ENCODE measurements around the gene SLC25A3.
A peak's percentile ranks its signal among the peaks of the same experiment; 100 is the strongest.
"Not testable (repeated sequence)": the region's sequence is repeated elsewhere in the genome, so short reads cannot be mapped to it uniquely, and the experiment has no call there.

Gene SLC25A3

GRCh38 chr12:98595243-98595988 lies 1.9 kb downstream of the SLC25A3 start:
- no peak for DNase-seq

DNA sequence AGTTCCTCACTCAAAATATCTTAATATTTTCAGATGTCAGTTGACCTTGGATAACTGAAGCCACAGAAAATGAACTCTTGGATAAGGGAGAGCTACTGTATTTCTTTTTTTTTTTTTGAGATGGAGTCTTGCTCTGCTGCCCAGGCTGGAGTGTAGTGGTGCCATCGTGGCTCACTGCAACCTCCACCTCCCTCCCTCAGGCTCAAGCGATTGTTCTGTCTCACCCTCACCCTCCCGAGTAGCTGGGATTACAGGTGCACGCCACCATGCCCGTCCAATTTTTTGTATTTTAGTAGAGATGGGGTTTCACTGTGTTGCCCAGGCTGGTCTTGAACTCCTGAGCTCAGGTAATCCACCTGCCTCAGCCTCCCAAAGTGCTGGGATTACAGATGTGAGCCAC lies 3.8 kb downstream of the SLC25A3 start:
- DNase-seq = not testable (repeated sequence)

DNA sequence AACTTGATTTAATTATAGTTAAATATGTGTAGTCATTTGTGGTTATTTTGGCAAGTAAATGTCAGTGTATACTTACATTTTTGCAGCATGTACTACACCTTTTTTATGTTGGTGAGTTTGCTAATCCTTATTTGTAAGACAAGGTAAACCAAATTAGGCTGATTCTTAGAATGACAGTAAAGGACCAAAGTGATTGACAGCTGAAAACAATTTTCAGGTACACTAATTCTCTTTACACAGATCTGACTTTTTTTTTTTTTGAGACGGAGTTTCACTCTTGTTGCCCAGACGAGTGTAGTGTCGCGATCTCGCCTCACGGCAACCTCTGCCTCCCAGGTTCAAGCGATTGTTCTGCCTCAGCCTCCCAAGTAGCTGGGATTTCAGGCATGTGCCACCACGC lies 8.4 kb downstream of the SLC25A3 start:
- no peak for DNase-seq

DNA sequence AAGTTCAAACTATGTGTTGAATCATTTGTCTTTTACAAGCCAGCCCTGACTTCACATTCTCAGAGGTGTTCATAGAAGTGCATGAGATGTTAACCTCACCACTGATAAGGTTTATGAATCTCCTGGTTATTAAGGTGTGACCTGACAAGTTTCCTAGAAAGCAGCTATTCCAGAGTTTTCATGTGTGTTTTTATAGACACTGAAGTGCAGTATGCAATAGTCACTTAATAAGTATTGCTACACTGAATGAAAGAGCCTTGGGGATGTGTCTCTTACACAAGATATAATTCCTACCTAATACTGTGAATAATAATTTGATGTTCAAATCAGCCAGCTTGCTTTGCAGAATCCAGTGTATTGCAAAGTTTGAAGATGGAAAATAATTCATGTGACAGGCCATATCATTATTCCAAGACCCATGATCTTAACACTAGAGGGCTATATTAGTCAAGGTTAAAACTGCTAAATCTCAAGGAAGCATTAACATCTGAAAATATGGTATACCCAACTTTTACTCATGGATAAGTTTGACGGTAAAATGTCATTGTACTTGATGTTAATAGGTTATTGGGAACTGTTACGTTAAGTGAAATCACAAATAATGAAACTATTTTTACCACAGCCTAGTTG lies 13.0 kb downstream of the SLC25A3 start:
- DNase-seq = no peak

GRCh38 chr12:98610596-98610995 lies 17.1 kb downstream of the SLC25A3 start:
- DNase-seq = no peak

DNA sequence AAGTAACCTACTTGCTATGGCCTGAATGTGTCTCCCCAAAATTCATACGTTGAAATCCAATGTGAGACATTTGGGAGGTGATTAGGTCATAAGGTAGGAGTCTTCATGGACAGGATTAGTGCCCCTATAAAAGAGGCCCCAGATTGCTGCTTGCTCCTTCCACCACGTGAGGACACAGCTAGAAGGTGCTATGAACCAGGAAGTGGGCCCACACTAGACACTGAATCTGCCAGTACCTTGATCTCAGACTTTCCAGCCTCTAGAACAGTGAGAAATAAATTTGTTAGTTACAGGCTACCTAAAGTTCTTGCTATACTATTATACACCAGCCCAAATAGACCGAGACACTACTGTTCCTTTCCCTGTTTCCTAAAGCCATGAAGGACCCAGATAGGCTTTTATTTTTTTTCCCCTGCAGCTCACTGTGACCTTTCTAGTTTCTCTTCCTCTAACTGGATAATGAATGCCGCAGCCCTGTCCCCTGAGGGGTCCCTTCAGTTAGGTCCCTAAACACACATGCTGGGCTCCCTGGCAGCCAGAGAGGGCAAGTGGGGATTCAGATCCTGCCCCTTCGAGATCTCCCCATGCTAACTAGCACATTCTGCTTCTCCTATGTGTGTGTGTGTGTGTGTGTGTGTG lies 19.3 kb downstream of the SLC25A3 start:
- no peak for DNase-seq

DNA sequence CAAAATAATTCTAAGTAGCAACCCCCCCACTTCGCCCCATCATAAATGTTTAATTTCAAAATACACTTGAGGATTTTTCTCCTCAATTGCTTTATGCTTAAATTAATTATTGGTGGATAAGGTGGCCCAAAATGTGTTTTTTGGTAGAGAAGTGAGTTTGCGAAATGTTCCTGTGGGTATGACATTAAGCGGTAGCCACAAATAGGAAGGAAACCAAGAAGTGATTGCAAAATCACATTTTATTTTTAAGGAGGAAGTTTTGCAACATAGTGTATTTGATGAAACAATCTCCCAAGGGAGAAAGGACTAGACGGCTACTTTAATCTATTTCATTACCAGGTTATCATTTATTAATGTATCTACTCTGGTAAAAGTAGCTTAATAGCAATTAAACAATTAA lies 25.5 kb downstream of the SLC25A3 start:
- no peak for DNase-seq

GRCh38 chr12:98635657-98636323 lies 42.3 kb downstream of the SLC25A3 start:
- DNase-seq = peak; percentile 10 to 74

- DNase-seq = no peak
Measured at GRCh38 chr12:98637068-98637467, 43.6 kb downstream of the SLC25A3 start.

GRCh38 chr12:98638009-98638408 lies 44.5 kb downstream of the SLC25A3 start:
- DNase-seq = no peak

GRCh38 chr12:98639491-98639890 lies 46.0 kb downstream of the SLC25A3 start:
- DNase-seq = no peak

GRCh38 chr12:98642801-98643200 lies 49.3 kb downstream of the SLC25A3 start:
- not testable (repeated sequence) for DNase-seq

- peak; percentile 74 to 80 for DNase-seq
Measured at GRCh38 chr12:98644433-98644711, 50.9 kb downstream of the SLC25A3 start.

- peak; percentile 81 to 93 for DNase-seq
Measured at GRCh38 chr12:98644712-98645571, 51.5 kb downstream of the SLC25A3 start, which contains the start of the genes APAF1 and IKBIP. APAF1 (plus strand) TSS chr12:98645290; CDS start chr12:98648360, 3,070 bp downstream. IKBIP (minus strand) TSS chr12:98644788; CDS start chr12:98644701, 87 bp downstream.

- peak in 1 of 2 experiments; percentile 21 for DNase-seq
Measured at GRCh38 chr12:98645572-98646067, 52.1 kb downstream of the SLC25A3 start.

- DNase-seq = peak in 1 of 2 experiments; percentile 23
Measured at GRCh38 chr12:98646294-98647090, 53.0 kb downstream of the SLC25A3 start.

DNA sequence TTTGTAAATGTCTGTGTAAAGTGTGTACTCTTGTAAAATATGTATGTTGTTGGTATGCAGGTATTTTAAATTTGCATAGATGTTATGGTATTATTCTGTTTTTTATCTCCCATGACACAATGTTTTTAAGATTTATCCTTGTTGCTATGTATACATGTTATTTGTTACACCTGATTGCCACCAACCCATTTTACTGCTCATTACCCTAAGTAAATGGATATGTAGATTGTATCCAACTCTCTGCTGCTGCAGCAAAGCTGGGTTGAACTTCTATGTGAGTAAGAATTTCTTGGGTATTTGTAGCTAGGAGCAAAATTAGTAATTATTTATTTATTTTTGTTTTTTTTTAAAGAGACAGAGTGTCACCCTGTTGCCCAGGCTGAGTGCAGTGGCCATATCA lies 57.8 kb downstream of the SLC25A3 start:
- DNase-seq = no peak

GRCh38 chr12:98653866-98654493 lies 60.5 kb downstream of the SLC25A3 start:
- DNase-seq = peak; percentile 40 to 48

All from NCI-H524 (cell line).